Measurements from ENCODE around the gene OR8B4.
"Not testable (repeated sequence)": the region's sequence is repeated elsewhere in the genome, so short reads cannot be mapped to it uniquely, and the experiment has no call there.

The OR8B4 gene

GRCh38 chr11:124460459-124460858 lies 35.8 kb upstream of the OR8B4 start:
- Histone ChIP-seq H3K36me3 (ENCODE audit: insufficient read depth, low read length) (no peaks in the 10 kb centered on the region), H3K9me3 (ENCODE audit: low read depth, low read length) (no peaks in the 10 kb centered on the region), H3K4me3 (no peak overlapping the region), H3K27ac (no peak overlapping the region), H3K9ac (ENCODE audit: insufficient read length) (no peak overlapping the region)
- TF ChIP-seq FOXP2 (optimal IDR thresholded peaks at IDR 0.05; ENCODE audit: control extremely low read depth, extremely low read length, insufficient read depth) (no peak), EZH2 (IDR thresholded peaks at IDR 0.05) (no peak), POLR2AphosphoS5 (IDR thresholded peaks at IDR 0.05; ENCODE audit: borderline replicate concordance, low read depth, low read length) (no peak)
- no peak for DNase-seq (ENCODE audit: low read depth, low spot score)

- not testable (repeated sequence) for H3K9ac ChIP-seq (ENCODE audit: insufficient read length); DNase-seq (ENCODE audit: low read depth, low spot score); H3K4me3 ChIP-seq; H3K27ac ChIP-seq; H3K9me3 ChIP-seq (ENCODE audit: low read depth, low read length); H3K36me3 ChIP-seq (ENCODE audit: insufficient read depth, low read length)
Observed at GRCh38 chr11:124459379-124459778, 34.7 kb upstream of the OR8B4 start.

- TF ChIP-seq EZH2 (IDR thresholded peaks at IDR 0.05) = no peak
- no peak for TF ChIP-seq POLR2AphosphoS5 (IDR thresholded peaks at IDR 0.05; ENCODE audit: borderline replicate concordance, low read depth, low read length)
- Histone ChIP-seq H3K36me3 (ENCODE audit: insufficient read depth, low read length) (no peaks in the 10 kb centered on the region), H3K9ac (ENCODE audit: insufficient read length) (no peak overlapping the region), H3K9me3 (ENCODE audit: low read depth, low read length) (no peaks in the 10 kb centered on the region), H3K4me3 (no peak overlapping the region), H3K27ac (no peak overlapping the region)
- DNase-seq (ENCODE audit: low read depth, low spot score) = no peak
Observed at GRCh38 chr11:124454552-124454951, 29.9 kb upstream of the OR8B4 start.

GRCh38 chr11:124446916-124447315 lies 22.2 kb upstream of the OR8B4 start:
- DNase-seq (ENCODE audit: low read depth, low spot score) = no peak
- TF ChIP-seq EZH2 (IDR thresholded peaks at IDR 0.05) (no peak), POLR2AphosphoS5 (IDR thresholded peaks at IDR 0.05; ENCODE audit: borderline replicate concordance, low read depth, low read length) (no peak), FOXP2 (optimal IDR thresholded peaks at IDR 0.05; ENCODE audit: control extremely low read depth, extremely low read length, insufficient read depth) (no peak)
- H3K27ac ChIP-seq = no peak overlapping the region
- H3K4me3 ChIP-seq = no peak overlapping the region
- no peak overlapping the region for H3K9ac ChIP-seq (ENCODE audit: insufficient read length)
- no peaks in the 10 kb centered on the region for H3K36me3 ChIP-seq (ENCODE audit: insufficient read depth, low read length)
- no peaks in the 10 kb centered on the region for H3K9me3 ChIP-seq (ENCODE audit: low read depth, low read length)

GRCh38 chr11:124445646-124446150 lies 21.0 kb upstream of the OR8B4 start, which contains the start of gene OR8B8:
OR8B8 (minus strand) TSS chr11:124445696; CDS start chr11:124441085, 4,611 bp downstream.
- Histone ChIP-seq H3K9ac (ENCODE audit: insufficient read length) (no peak within 1 kb of the TSS), H3K9me3 (ENCODE audit: low read depth, low read length) (no peaks in the 10 kb centered on the region), H3K4me3 (no peak within 1 kb of the TSS), H3K36me3 (ENCODE audit: insufficient read depth, low read length) (no peaks in the 10 kb centered on the region), H3K27ac (no peak within 1 kb of the TSS)
- TF ChIP-seq FOXP2 (optimal IDR thresholded peaks at IDR 0.05; ENCODE audit: control extremely low read depth, extremely low read length, insufficient read depth) (no peak), POLR2AphosphoS5 (IDR thresholded peaks at IDR 0.05; ENCODE audit: borderline replicate concordance, low read depth, low read length) (no peak), EZH2 (IDR thresholded peaks at IDR 0.05) (no peak)
- DNase-seq (ENCODE audit: low read depth, low spot score) = no peak

GRCh38 chr11:124442847-124443246 lies 18.2 kb upstream of the OR8B4 start:
- Histone ChIP-seq H3K36me3 (ENCODE audit: insufficient read depth, low read length) (no peaks in the 10 kb centered on the region), H3K9me3 (ENCODE audit: low read depth, low read length) (no peaks in the 10 kb centered on the region), H3K9ac (ENCODE audit: insufficient read length) (no peak overlapping the region), H3K27ac (no peak overlapping the region), H3K4me3 (no peak overlapping the region)
- TF ChIP-seq FOXP2 (optimal IDR thresholded peaks at IDR 0.05; ENCODE audit: control extremely low read depth, extremely low read length, insufficient read depth) (no peak), POLR2AphosphoS5 (IDR thresholded peaks at IDR 0.05; ENCODE audit: borderline replicate concordance, low read depth, low read length) (no peak), EZH2 (IDR thresholded peaks at IDR 0.05) (no peak)
- DNase-seq (ENCODE audit: low read depth, low spot score) = no peak

GRCh38 chr11:124442442-124442841 lies 17.8 kb upstream of the OR8B4 start:
- DNase-seq (ENCODE audit: low read depth, low spot score) = no peak
- Histone ChIP-seq H3K36me3 (ENCODE audit: insufficient read depth, low read length) (no peaks in the 10 kb centered on the region), H3K27ac (no peak overlapping the region), H3K4me3 (no peak overlapping the region), H3K9ac (ENCODE audit: insufficient read length) (no peak overlapping the region), H3K9me3 (ENCODE audit: low read depth, low read length) (no peaks in the 10 kb centered on the region)
- TF ChIP-seq EZH2 (IDR thresholded peaks at IDR 0.05) (no peak), FOXP2 (optimal IDR thresholded peaks at IDR 0.05; ENCODE audit: control extremely low read depth, extremely low read length, insufficient read depth) (no peak), POLR2AphosphoS5 (IDR thresholded peaks at IDR 0.05; ENCODE audit: borderline replicate concordance, low read depth, low read length) (no peak)

GRCh38 chr11:124441519-124441918 lies 16.8 kb upstream of the OR8B4 start:
- Histone ChIP-seq H3K9ac (ENCODE audit: insufficient read length) (no peak overlapping the region), H3K36me3 (ENCODE audit: insufficient read depth, low read length) (no peaks in the 10 kb centered on the region), H3K4me3 (no peak overlapping the region), H3K27ac (no peak overlapping the region), H3K9me3 (ENCODE audit: low read depth, low read length) (no peaks in the 10 kb centered on the region)
- no peak for TF ChIP-seq EZH2 (IDR thresholded peaks at IDR 0.05)
- no peak for TF ChIP-seq POLR2AphosphoS5 (IDR thresholded peaks at IDR 0.05; ENCODE audit: borderline replicate concordance, low read depth, low read length)
- TF ChIP-seq FOXP2 (optimal IDR thresholded peaks at IDR 0.05; ENCODE audit: control extremely low read depth, extremely low read length, insufficient read depth) = no peak
- no peak for DNase-seq (ENCODE audit: low read depth, low spot score)

GRCh38 chr11:124441081-124441480 lies 16.4 kb upstream of the OR8B4 start:
- DNase-seq (ENCODE audit: low read depth, low spot score) = no peak
- no peak overlapping the region for H3K4me3 ChIP-seq

More at GRCh38 chr11:124441081-124441480, 16.4 kb upstream of the OR8B4 start:
- Histone ChIP-seq H3K27ac (no peak overlapping the region), H3K9ac (ENCODE audit: insufficient read length) (no peak overlapping the region), H3K36me3 (ENCODE audit: insufficient read depth, low read length) (no peaks in the 10 kb centered on the region), H3K9me3 (ENCODE audit: low read depth, low read length) (no peaks in the 10 kb centered on the region)
- TF ChIP-seq EZH2 (IDR thresholded peaks at IDR 0.05) (no peak), POLR2AphosphoS5 (IDR thresholded peaks at IDR 0.05; ENCODE audit: borderline replicate concordance, low read depth, low read length) (no peak), FOXP2 (optimal IDR thresholded peaks at IDR 0.05; ENCODE audit: control extremely low read depth, extremely low read length, insufficient read depth) (no peak)

Data from SK-N-MC (cell line).